ENCODE measurements around the gene FSTL3.
"Not testable (repeated sequence)": the region's sequence is repeated elsewhere in the genome, so short reads cannot be mapped to it uniquely, and the experiment has no call there.

Gene FSTL3

GRCh38 chr19:711254-711653, 35.1 kb downstream of the FSTL3 start:
- DNase-seq (ENCODE audit: low spot score) = no peak

- no peak for DNase-seq (ENCODE audit: low spot score)
Observed at GRCh38 chr19:715347-715746, 39.2 kb downstream of the FSTL3 start.

GRCh38 chr19:718251-718951, 42.2 kb downstream of the FSTL3 start:
- no peak for DNase-seq (ENCODE audit: low spot score)

DNA sequence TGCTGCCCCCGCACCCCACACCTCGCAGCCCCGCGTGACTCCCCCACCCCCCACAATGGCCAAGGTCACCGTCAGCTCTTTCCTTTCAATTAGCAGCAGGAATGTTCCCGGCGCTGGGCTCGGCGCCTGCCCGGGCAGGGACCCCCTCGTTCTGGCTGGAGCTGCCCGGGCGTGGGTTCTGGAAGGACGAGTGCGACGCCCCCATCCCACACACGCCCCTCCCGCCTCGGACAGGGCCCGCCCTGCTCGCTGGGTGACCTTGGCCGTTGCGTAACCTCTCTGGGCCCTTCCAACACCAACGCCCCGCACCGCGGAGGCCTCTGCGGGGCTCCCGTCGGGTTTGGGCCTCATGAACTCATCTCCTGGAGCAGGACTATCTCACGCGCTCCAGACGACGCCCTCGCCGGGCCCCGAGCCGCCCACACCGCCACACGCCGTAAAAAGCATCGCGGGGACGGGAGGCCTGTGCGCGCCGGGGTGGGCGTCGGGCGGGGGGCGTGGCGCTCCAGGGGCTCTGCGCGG, 42.9 kb downstream of the FSTL3 start:
- no peak for DNase-seq (ENCODE audit: low spot score)

GRCh38 chr19:719636-720344, 43.6 kb downstream of the FSTL3 start:
- DNase-seq (ENCODE audit: low spot score) = no peak

GRCh38 chr19:720345-721160, 44.4 kb downstream of the FSTL3 start:
- no peak for DNase-seq (ENCODE audit: low spot score)

DNA sequence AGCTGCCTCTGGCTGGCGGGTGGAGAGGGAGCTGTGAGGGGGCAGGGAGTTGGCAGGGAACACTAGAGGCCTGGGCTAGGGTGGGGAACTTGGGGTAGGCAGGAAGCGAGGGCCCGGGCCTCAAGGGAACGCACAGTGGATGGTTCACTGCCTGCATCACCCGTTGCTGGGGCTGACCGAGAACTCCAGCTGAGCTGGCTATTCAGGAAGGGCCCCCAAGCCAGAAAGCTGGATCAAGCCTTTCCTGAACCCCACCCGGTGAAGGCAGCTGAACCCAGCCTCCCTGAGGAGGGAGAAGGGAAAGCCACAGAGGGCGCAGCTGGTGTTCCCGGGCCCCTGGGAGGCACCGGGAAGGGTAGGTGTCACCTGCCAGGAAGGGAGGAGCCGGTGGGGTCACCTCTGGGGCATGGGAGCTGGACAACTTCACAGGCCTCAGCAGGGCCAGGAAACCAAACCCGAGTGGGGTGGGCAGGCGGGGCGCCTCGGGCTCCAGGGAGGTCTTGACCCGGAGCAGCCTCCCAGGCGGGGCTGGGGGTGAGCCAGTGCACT, 46.4 kb downstream of the FSTL3 start:
- no peak for DNase-seq (ENCODE audit: low spot score)

- DNase-seq (ENCODE audit: low spot score) = no peak
Observed at GRCh38 chr19:723247-723646, 47.1 kb downstream of the FSTL3 start.

DNA sequence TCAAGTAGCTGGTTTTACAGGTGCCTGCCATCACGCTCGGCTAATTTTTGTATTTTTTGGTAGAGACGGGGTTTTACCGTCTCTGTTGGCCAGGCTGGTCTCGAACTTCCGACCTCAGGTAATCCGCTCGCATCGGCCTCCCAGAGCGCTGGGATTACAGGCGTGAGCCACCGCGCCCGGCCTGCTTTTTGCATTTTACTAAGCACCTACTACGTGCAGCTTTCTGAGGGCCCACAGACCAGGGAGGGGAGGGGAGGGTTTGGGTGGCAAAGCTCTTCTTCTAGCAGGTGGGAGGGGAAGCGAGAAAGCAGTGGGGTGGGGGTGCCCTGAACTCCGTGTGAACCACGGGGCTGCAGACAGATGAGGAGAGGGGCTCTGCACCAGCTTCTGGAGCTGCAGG, 47.5 kb downstream of the FSTL3 start:
- no peak for DNase-seq (ENCODE audit: low spot score)

GRCh38 chr19:725461-726089, 49.4 kb downstream of the FSTL3 start:
- no peak for DNase-seq (ENCODE audit: low spot score)

- no peak for DNase-seq (ENCODE audit: low spot score)
Observed at GRCh38 chr19:726993-727956, 51.1 kb downstream of the FSTL3 start.

GRCh38 chr19:728011-728410, 51.8 kb downstream of the FSTL3 start:
- no peak for DNase-seq (ENCODE audit: low spot score)

DNA sequence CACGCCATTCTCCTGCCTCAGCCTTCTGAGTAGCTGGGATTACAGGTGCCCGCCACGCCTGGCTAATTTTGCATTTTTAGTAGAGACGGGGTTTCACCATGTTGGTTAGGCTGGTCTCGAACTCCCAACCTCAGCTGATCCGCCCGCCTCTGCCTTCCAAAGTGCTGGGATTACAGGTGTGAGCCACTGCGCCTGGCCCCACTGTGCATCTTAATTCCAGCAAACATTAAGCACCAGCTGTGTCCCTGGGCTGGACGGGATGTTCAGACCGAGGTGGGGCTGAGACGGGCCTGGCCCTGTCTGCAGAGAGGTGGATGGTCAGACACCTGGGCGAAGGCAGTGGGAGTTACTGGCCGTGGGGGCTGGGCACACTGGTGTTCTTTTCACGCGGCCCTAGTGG, 53.4 kb downstream of the FSTL3 start:
- DNase-seq (ENCODE audit: low spot score) = not testable (repeated sequence)

DNA sequence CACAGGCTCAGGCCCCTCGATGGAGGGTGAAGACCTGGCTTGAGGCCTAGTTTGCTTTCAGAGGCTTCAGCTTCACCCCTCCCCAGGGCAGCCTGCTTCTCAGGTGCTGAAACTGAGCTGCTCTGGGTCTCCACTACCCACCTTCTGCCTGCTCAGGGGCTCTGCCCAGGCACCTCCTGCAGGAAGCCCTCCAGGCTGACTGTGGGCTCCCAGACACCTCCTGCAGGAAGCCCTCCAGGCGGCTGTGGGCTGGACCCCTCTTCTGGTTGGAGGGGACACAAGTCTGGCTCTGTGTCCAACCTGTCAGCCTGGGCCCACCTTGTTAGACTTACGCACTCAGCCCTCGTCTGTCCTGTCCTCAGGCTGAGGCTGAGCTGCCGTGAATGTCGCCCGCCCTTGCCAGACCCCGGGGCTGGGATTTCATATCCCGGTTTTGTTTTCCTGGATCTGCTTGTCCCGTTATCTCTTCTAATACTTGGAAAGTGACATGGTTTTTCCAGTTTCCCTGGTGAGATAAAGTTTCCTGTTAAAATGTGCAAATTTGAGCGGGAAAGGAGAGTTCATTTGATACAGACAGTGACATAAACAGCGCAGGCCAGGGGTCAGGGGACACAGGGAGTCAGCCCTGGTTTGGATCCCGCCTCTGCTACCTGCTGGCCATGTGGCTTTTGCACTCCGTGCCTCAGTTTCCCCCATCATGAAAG, 53.9 kb downstream of the FSTL3 start:
- DNase-seq (ENCODE audit: low spot score) = no peak

GRCh38 chr19:731000-731399, 54.8 kb downstream of the FSTL3 start:
- no peak for DNase-seq (ENCODE audit: low spot score)

- DNase-seq (ENCODE audit: low spot score) = no peak
Observed at GRCh38 chr19:732148-733069, 56.2 kb downstream of the FSTL3 start.

Data from AG08395 (cell line).